Kidney (tissue), 14 donors: ENCODE results near the gene SHC4. TPM values are rescaled to one million over a fixed set of nuclear protein-coding genes. Genes with fewer than 3 reads are reported as not detected.

Experiments used
- DNase-seq, 5 donors: peaks; one replicate each; pipeline ENCODE4 v3.0.0-alpha.2; 2013 to 2020
- FAIRE-seq: peaks from 2 replicates; lab custom pipeline; 2012; peaks lifted over from hg19 to GRCh38; lab: Jason Lieb, UNC
- H3K27ac ChIP-seq, 2 donors: one replicate each; pipeline ENCODE4 v1.7.0; 2013; ENCODE audit warnings: low read depth in 2 of 2, low read length in 2 of 2, inconsistent platforms in 1 of 2
- H3K27me3 ChIP-seq: one replicate; pipeline ENCODE4 v1.7.1; 2013; ENCODE audit warnings: low read length, inconsistent platforms; ENCODE audit not compliant: control insufficient read depth, insufficient read depth
- H3K36me3 ChIP-seq, 3 donors: one replicate each; pipeline versions ENCODE4 v1.7.0 to v1.7.1; 2013; ENCODE audit warnings: low read length in 3 of 3, control low read depth in 1 of 3, inconsistent platforms in 1 of 3; ENCODE audit not compliant: insufficient read depth in 3 of 3, control insufficient read depth in 2 of 3
- H3K4me1 ChIP-seq, 3 donors: one replicate each; pipeline versions ENCODE4 v1.7.0 to v1.7.1; 2013; ENCODE audit warnings: low read length in 3 of 3, inconsistent platforms in 1 of 3, low read depth in 1 of 3; ENCODE audit not compliant: control insufficient read depth in 2 of 3, insufficient read depth in 2 of 3
- H3K4me3 ChIP-seq, 3 donors: one replicate each; pipeline versions ENCODE4 v1.7.0 to v1.8.1; 2013; ENCODE audit warnings: low read length in 3 of 3, control low read depth in 1 of 3, inconsistent platforms in 1 of 3
- H3K9ac ChIP-seq, 3 donors: one replicate each; pipeline versions ENCODE4 v1.7.0 to v1.7.1; 2013; ENCODE audit warnings: low read length in 3 of 3, control low read depth in 1 of 3, inconsistent platforms in 1 of 3
- H3K9me3 ChIP-seq, 3 donors: one replicate each; pipeline versions ENCODE4 v1.7.0 to v1.7.1; 2013; ENCODE audit warnings: low read length in 3 of 3, control low read depth in 1 of 3, inconsistent platforms in 1 of 3; ENCODE audit not compliant: control insufficient read depth in 2 of 3, insufficient read depth in 1 of 3
- intact Hi-C: fragments of 100-400 bp; cut with DNase I; formaldehyde crosslinking; loops from one replicate; pipeline ENCODE4 v1.11.1; 2022
- polyA plus RNA-seq: library from polyadenylated mRNA; stranded (reverse); fragments of 350-450 nt; fragmentation: Illumina TruSeq; extraction: RNeasy Lipid Tissue Mini Kit (QIAGEN cat#74804); gene quantifications from one replicate; pipeline ENCODE4 v1.2.3, GENCODE V29; 2014; ENCODE audit warnings: low read depth, low replicate concordance; ENCODE audit not compliant: insufficient read depth
- total RNA-seq: library from RNA; stranded (reverse); fragmentation: NEBNext Ultra II Directional; extraction: Animal tissue kit (Norgen Biotek cat#: 25700); gene quantifications from one replicate; pipeline ENCODE4 v1.2.1, GENCODE V29; 2021
- TF ChIP-seq, protein P1 (sequence below): IDR thresholded peaks from 3 replicates; pipeline ENCODE4 v1.5.1; 2012; ENCODE audit warnings: mild to moderate bottlenecking, moderate library complexity, borderline replicate concordance; ENCODE audit not compliant: insufficient read depth; ENCODE audit errors: extremely low read depth
- donor health status: control.
- donor health status: control.
- donor health status: control.
- donor health status: control.
- donor health status: control.
- donor health status: DM: yes; HTN: yes; CAD: no.
- donor health status: Normal renal cell carcinoma (clear cell type).

Gene SHC4
- total and polyA plus RNA-seq, 2 donors from 2014 or later: 0.47 to 0.50 TPM

DNA sequence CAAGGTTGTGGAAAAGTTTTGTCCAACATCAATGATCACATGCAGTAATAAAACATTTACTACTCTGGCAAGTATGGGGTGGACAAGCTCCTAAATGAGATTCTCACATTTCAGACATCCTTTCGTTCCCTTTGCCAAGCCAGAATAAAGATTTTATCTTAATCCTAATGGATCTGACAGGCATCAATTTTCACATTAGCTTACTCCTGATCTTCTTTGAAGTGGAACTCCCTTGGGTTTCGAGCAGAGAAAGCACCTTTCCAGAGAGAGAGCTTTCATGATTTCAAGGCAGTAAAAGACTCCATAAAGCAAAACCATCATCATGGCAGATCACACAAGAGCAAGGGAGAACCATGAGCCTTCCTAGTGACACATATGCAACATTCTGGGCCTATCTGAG, 113.1 kb downstream of the SHC4 start:
- intact Hi-C loops: no loop called here
- Histone ChIP-seq H3K9me3 (no peaks in the 10 kb centered on the region), H3K27ac (no peak overlapping the region), H3K36me3 (no peaks in the 10 kb centered on the region), H3K4me3 (no peak overlapping the region), H3K9ac (no peak overlapping the region), H3K4me1 (peaks cover 0 to 4% (median 2%) of the 10 kb centered on the region in 3 donors), H3K27me3 (no peaks in the 10 kb centered on the region)
- TF ChIP-seq, protein P1, sequence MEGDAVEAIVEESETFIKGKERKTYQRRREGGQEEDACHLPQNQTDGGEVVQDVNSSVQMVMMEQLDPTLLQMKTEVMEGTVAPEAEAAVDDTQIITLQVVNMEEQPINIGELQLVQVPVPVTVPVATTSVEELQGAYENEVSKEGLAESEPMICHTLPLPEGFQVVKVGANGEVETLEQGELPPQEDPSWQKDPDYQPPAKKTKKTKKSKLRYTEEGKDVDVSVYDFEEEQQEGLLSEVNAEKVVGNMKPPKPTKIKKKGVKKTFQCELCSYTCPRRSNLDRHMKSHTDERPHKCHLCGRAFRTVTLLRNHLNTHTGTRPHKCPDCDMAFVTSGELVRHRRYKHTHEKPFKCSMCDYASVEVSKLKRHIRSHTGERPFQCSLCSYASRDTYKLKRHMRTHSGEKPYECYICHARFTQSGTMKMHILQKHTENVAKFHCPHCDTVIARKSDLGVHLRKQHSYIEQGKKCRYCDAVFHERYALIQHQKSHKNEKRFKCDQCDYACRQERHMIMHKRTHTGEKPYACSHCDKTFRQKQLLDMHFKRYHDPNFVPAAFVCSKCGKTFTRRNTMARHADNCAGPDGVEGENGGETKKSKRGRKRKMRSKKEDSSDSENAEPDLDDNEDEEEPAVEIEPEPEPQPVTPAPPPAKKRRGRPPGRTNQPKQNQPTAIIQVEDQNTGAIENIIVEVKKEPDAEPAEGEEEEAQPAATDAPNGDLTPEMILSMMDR: no peak
- FAIRE-seq (no peak), DNase-seq (no peak)

- H3K9ac ChIP-seq: no peak overlapping the region
- FAIRE-seq (no peak), DNase-seq (no peak)
- no peaks in the 10 kb centered on the region for H3K36me3 ChIP-seq
- no peak overlapping the region for H3K4me3 ChIP-seq
- H3K9me3 ChIP-seq: no peaks in the 10 kb centered on the region
- intact Hi-C loops: no loop called here
- no peaks in the 10 kb centered on the region for H3K4me1 ChIP-seq
- H3K27ac ChIP-seq: no peak overlapping the region
- H3K27me3 ChIP-seq: no peaks in the 10 kb centered on the region
- TF ChIP-seq, protein P1: no peak
Observed at GRCh38 chr15:48845123-48845522, 118.6 kb downstream of the SHC4 start.

DNA sequence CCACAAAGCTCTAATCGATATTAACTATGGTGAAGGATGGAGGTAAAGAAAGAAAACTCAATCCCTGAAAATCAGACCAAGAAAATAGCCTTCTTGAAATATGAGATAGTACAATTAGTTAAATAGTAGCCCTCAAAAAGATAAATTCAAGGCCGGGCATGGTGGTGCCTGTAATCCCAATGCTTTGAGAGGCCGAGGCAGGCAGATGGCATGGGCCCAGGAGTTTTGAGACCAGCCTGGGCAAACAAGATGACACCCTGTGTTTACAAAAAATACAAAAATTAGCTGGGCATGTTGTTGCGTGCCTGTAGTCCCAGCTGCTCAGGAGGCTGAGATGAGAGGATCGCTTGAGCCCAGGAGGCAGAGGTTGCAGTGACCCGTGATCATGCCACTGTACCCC, 121.2 kb downstream of the SHC4 start:
- no peaks in the 10 kb centered on the region for H3K4me1 ChIP-seq
- FAIRE-seq (no peak), DNase-seq (no peak)
- no peaks in the 10 kb centered on the region for H3K9me3 ChIP-seq
- intact Hi-C loops: no loop called here
- H3K9ac ChIP-seq: no peak overlapping the region
- no peak overlapping the region for H3K27ac ChIP-seq
- no peak overlapping the region for H3K4me3 ChIP-seq
- no peaks in the 10 kb centered on the region for H3K36me3 ChIP-seq
- no peaks in the 10 kb centered on the region for H3K27me3 ChIP-seq
- TF ChIP-seq, protein P1: no peak

GRCh38 chr15:48834756-48835155, 129.0 kb downstream of the SHC4 start:
- Histone ChIP-seq H3K4me3 (no peak overlapping the region), H3K27ac (no peak overlapping the region), H3K4me1 (no peaks in the 10 kb centered on the region), H3K9me3 (no peaks in the 10 kb centered on the region), H3K9ac (no peak overlapping the region), H3K36me3 (no peaks in the 10 kb centered on the region), H3K27me3 (no peaks in the 10 kb centered on the region)
- TF ChIP-seq, protein P1: no peak
- intact Hi-C loops: no loop called here
- DNase-seq (no peak), FAIRE-seq (no peak)
